ENCODE data around the gene CAMK1D. TPM values are rescaled to one million over a fixed set of nuclear protein-coding genes. Genes with fewer than 3 reads are reported as not detected.

CAMK1D gene
- polyA plus RNA-seq, 2 of the 4 experiments (the other 2 are of a cell fraction), result 6.6 to 12.5 TPM

DNA sequence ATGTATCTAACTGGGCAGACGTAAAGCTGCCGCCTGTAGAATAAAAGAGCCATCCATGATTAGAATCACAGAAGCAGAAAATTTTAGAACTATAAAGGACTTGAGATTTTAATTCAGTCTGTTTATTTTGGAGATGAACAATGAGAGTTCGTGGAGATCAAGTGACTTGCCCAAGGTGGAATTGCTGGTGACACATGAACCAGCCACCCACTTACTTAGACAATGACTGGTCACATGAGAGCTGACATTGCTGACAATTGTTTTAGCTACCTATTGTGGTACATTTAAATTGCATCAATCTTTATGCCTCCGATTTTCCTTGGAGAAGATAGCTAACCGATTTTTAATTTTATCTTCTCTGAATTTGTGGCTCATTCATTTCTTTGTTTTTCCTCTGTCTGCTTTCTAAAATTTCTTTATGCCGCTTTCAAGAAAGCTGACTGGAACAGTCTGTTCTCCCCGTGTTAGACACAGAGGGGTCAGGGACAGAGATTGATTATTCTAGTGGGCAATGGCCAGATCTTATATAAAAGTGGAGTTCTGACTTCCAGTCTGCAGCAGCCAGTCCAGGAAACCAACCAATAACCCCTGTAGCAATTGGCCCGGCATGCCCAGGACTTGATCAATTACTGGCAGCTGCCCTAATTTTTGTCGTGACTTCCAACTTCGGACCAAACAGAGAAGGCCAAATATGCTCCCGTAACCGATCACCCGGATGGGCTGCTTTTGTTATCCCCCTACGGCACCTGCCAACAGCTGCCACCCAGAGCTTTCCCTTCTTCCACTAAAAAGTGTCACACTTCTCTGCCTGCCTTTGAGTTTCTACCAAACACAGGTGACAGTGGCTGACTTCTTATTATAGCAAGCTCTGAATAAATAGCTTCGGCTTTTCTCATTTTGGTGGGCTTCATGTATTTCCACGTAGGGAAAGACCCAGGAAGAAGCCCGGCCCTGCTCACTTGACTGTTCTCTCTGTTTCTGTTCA, 241.6 kb downstream of the CAMK1D start:
- Histone ChIP-seq H3K27ac (no peak overlapping the region), H3K9me3 (0 out of 3 replicates have a peak, but pooled peaks cover 2% of the 10 kb centered on the region), H3K4me1 (peaks cover 18% of the 10 kb centered on the region), H3K4me2 (no peak overlapping the region), H3K4me3 (no peak overlapping the region)
- no peak for TF ChIP-seq RNF2 (IDR thresholded peaks at IDR 0.05; ENCODE audit: borderline replicate concordance, low read depth)
- no peak for TF ChIP-seq NFE2L2 (conservative IDR thresholded peaks at IDR 0.05; ENCODE audit: low read length)
- no peak for TF ChIP-seq ZNF302 (CRISPR knock-in tag; IDR thresholded peaks at IDR 0.05)
- no peak for TF ChIP-seq HOXA7 (CRISPR knock-in tag; IDR thresholded peaks at IDR 0.05)
- no peak for TF ChIP-seq FOSL2 (IDR thresholded peaks at IDR 0.05)
- no peak for TF ChIP-seq FOSL2 (CRISPR knock-in tag; IDR thresholded peaks at IDR 0.05)
- no peak for TF ChIP-seq KDM1A (IDR thresholded peaks at IDR 0.05; ENCODE audit: low read depth)
- no peak for TF ChIP-seq EHMT2 (IDR thresholded peaks at IDR 0.05; ENCODE audit: low read depth)
- no peak for TF ChIP-seq EHF (CRISPR knock-in tag; IDR thresholded peaks at IDR 0.05)
- no peak for TF ChIP-seq RAD21 (conservative IDR thresholded peaks at IDR 0.05 in 1 of 2, IDR thresholded peaks at IDR 0.05 in 1 of 2)
- TF ChIP-seq, protein P1, sequence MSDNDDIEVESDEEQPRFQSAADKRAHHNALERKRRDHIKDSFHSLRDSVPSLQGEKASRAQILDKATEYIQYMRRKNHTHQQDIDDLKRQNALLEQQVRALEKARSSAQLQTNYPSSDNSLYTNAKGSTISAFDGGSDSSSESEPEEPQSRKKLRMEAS (IDR thresholded peaks at IDR 0.05), result no peak
- no peak for TF ChIP-seq HDAC2 (IDR thresholded peaks at IDR 0.05)
- no peak for TF ChIP-seq CBX2 (IDR thresholded peaks at IDR 0.05; ENCODE audit: borderline replicate concordance, low read depth)
- TF ChIP-seq BHLHE40 (IDR thresholded peaks at IDR 0.05; ENCODE audit: low read depth, low read length), result no peak
- TF ChIP-seq FOXS1 (CRISPR knock-in tag; IDR thresholded peaks at IDR 0.05), result no peak
- FAIRE-seq, result peak; percentile 70
- CTCF ChIA-PET, result interaction anchor here (0.6 to 2.5 kb wide), 6 partner anchors 9 to 150 kb away, joined by 3 to 15 read pairs (median 3); no protein-coding TSS in a partner anchor
- 84% methylated on average over 17 of the region's 17 CpGs for WGBS (ENCODE audit: missing lambda C conversion rate)
- POLR2A ChIA-PET, result no interaction called here
- DNase-seq (ENCODE audit: low read depth in 1 of 2, low spot score in 1 of 2), result no peak
- ATAC-seq, result no peak

DNA sequence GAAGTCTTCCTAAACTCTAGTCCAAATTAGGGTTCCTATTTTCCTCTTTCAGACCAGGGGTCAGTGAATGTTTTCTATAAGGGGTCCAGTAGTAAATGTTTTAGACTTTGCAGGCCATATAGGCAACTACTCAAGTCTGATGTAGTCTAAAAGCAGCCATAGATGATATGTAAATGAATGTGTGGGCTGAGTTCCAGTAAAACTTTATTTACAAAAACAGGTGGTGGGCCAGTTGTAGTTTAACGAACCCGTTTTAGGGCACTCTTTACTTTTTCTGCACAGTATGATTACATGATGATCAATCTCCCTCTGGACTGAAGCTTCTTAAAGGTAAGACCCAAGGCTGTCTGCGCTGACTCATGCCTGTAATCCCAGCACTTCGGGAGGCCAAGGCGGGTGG, 243.6 kb downstream of the CAMK1D start:
- POLR2A ChIA-PET, result no interaction called here
- Histone ChIP-seq H3K4me1 (peaks cover 18% of the 10 kb centered on the region), H3K4me2 (peak overlapping the region; percentile 17; the same call in 2 of the 3 replicates), H3K4me3 (no peak overlapping the region), H3K9me3 (0 out of 3 replicates have a peak, but pooled peaks cover 4% of the 10 kb centered on the region), H3K27ac (peak overlapping the region in 1 of 2 experiments; percentile 62; a peak in 3 of 6 replicates)
- FAIRE-seq (no peak), ATAC-seq (no peak), DNase-seq (ENCODE audit: low read depth in 1 of 2, low spot score in 1 of 2) (peak in 1 of 2 experiments; percentile 46)
- CTCF ChIA-PET, result interaction anchor here (0.7 to 1.7 kb wide), 2 partner anchors 63 to 271 kb away, joined by 3 to 4 read pairs; no protein-coding TSS in a partner anchor
- WGBS (ENCODE audit: missing lambda C conversion rate), result 40% methylated on average over 5 of the region's 5 CpGs
- TF ChIP-seq PHF8 (IDR thresholded peaks at IDR 0.05; ENCODE audit: borderline replicate concordance, low read depth) (no peak), EHF (CRISPR knock-in tag; IDR thresholded peaks at IDR 0.05) (no peak)

DNA sequence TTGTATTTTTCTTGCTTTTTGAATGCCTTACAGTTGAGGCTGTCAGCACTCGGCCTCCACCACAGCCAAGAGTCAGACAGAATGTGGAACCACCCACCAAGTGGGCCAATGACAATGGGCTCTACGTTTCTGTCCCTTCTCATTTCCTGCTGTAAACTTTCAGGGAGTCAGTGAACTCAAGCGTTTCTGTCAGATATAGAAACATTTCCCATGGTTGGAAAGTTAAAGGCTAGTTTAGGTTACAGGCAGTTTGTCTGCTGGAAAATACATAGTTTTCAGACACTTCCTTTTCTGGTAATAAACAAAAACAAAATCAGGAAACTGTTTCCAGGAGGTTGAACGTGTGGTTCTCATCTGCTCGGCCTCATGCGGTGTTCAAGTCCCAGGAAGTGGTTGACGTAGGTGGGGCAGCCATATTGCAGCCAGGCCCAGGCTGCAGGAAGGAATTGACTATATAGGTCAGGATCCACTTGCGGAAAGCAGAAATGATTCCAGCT, 245.1 kb downstream of the CAMK1D start:
- FAIRE-seq, result no peak
- WGBS (ENCODE audit: missing lambda C conversion rate), result 89% methylated on average over 8 of the region's 8 CpGs
- Histone ChIP-seq H3K9me3 (0 out of 3 replicates have a peak, but pooled peaks cover 4% of the 10 kb centered on the region), H3K27ac (no peak overlapping the region), H3K4me2 (no peak overlapping the region), H3K4me1 (peaks cover 18% of the 10 kb centered on the region), H3K4me3 (no peak overlapping the region)
- DNase-seq (ENCODE audit: low read depth in 1 of 2, low spot score in 1 of 2), result no peak
- ATAC-seq, result no peak
- POLR2A ChIA-PET, result no interaction called here
- CTCF ChIA-PET, result interaction anchor here (1.2 to 1.7 kb wide), 2 partner anchors 62 to 307 kb away, joined by 3 to 4 read pairs; no protein-coding TSS in a partner anchor
- TF ChIP-seq NPAS2 (CRISPR knock-in tag; IDR thresholded peaks at IDR 0.05; ENCODE audit: borderline replicate concordance), result no peak
- no peak for TF ChIP-seq KDM5A (IDR thresholded peaks at IDR 0.05)
- no peak for TF ChIP-seq MYC (IDR thresholded peaks at IDR 0.05; ENCODE audit: borderline replicate concordance, low read length)
- no peak for TF ChIP-seq FOSB (CRISPR knock-in tag; IDR thresholded peaks at IDR 0.05)
- TF ChIP-seq BHLHE40 (IDR thresholded peaks at IDR 0.05; ENCODE audit: low read depth, low read length), result no peak
- no peak for TF ChIP-seq ESRRA (IDR thresholded peaks at IDR 0.05; ENCODE audit: borderline replicate concordance, low read length)
- no peak for TF ChIP-seq GATA3 (IDR thresholded peaks at IDR 0.05; ENCODE audit: borderline replicate concordance)
- TF ChIP-seq, protein P2, sequence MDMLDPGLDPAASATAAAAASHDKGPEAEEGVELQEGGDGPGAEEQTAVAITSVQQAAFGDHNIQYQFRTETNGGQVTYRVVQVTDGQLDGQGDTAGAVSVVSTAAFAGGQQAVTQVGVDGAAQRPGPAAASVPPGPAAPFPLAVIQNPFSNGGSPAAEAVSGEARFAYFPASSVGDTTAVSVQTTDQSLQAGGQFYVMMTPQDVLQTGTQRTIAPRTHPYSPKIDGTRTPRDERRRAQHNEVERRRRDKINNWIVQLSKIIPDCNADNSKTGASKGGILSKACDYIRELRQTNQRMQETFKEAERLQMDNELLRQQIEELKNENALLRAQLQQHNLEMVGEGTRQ (IDR thresholded peaks at IDR 0.05), result no peak
- TF ChIP-seq FOXS1 (CRISPR knock-in tag; IDR thresholded peaks at IDR 0.05), result no peak
- TF ChIP-seq, protein P3, sequence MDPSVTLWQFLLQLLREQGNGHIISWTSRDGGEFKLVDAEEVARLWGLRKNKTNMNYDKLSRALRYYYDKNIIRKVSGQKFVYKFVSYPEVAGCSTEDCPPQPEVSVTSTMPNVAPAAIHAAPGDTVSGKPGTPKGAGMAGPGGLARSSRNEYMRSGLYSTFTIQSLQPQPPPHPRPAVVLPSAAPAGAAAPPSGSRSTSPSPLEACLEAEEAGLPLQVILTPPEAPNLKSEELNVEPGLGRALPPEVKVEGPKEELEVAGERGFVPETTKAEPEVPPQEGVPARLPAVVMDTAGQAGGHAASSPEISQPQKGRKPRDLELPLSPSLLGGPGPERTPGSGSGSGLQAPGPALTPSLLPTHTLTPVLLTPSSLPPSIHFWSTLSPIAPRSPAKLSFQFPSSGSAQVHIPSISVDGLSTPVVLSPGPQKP (IDR thresholded peaks at IDR 0.05; ENCODE audit: low read depth, low read length), result no peak
- TF ChIP-seq POLR2A (IDR thresholded peaks at IDR 0.05; ENCODE audit: low read length), result no peak
- TF ChIP-seq, protein P4, sequence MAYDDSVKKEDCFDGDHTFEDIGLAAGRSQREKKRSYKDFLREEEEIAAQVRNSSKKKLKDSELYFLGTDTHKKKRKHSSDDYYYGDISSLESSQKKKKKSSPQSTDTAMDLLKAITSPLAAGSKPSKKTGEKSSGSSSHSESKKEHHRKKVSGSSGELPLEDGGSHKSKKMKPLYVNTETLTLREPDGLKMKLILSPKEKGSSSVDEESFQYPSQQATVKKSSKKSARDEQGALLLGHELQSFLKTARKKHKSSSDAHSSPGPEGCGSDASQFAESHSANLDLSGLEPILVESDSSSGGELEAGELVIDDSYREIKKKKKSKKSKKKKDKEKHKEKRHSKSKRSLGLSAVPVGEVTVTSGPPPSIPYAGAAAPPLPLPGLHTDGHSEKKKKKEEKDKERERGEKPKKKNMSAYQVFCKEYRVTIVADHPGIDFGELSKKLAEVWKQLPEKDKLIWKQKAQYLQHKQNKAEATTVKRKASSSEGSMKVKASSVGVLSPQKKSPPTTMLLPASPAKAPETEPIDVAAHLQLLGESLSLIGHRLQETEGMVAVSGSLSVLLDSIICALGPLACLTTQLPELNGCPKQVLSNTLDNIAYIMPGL (CRISPR knock-in tag; IDR thresholded peaks at IDR 0.05; ENCODE audit: borderline replicate concordance), result no peak
